ENCODE results near the gene RBM27.

The RBM27 gene

GRCh38 chr5:146248561-146248960 lies 45.2 kb downstream of the RBM27 start:
- H3K4me3 ChIP-seq (ENCODE audit: low read length) = no peak overlapping the region
- DNase-seq (ENCODE audit: low read depth) = no peak
- no peak for TF ChIP-seq CTCF (conservative IDR thresholded peaks at IDR 0.05; ENCODE audit: low read depth, low read length)

- DNase-seq (ENCODE audit: low read depth) = no peak
Measured at GRCh38 chr5:146249801-146250200, 46.4 kb downstream of the RBM27 start.

More at GRCh38 chr5:146249801-146250200, 46.4 kb downstream of the RBM27 start:
- TF ChIP-seq CTCF (conservative IDR thresholded peaks at IDR 0.05; ENCODE audit: low read depth, low read length) = no peak
- H3K4me3 ChIP-seq (ENCODE audit: low read length) = no peak overlapping the region
